D721Med (cell line): ENCODE results near the gene PLIN3.
A peak's percentile ranks its signal among the peaks of the same experiment; 100 is the strongest.
"Not testable (repeated sequence)": the region's sequence is repeated elsewhere in the genome, so short reads cannot be mapped to it uniquely, and the experiment has no call there.

Source experiments
- DNase-seq: peaks from one replicate; pipeline ENCODE4 v3.0.0; 2011; ENCODE audit warnings: low spot score; ENCODE audit not compliant: insufficient read length
- FAIRE-seq: peaks from 2 replicates; lab custom pipeline; 2011; peaks lifted over from hg19 to GRCh38; lab: Jason Lieb, UNC
- CTCF ChIP-seq: IDR thresholded peaks from 2 replicates; pipeline ENCODE4 v1.5.1; 2012; ENCODE audit warnings: mild to moderate bottlenecking, control low read depth; ENCODE audit not compliant: insufficient read depth; ENCODE audit errors: missing control alignments

Gene PLIN3

GRCh38 chr19:4831304-4831978 is 36.0 kb downstream of the PLIN3 start, which contains the start of gene TICAM1:
TICAM1 (minus strand) TSS chr19:4831712; CDS start chr19:4818377, 13,335 bp downstream.
- DNase-seq (peak; percentile 53), FAIRE-seq (no peak)
- no peak for TF ChIP-seq CTCF

DNA sequence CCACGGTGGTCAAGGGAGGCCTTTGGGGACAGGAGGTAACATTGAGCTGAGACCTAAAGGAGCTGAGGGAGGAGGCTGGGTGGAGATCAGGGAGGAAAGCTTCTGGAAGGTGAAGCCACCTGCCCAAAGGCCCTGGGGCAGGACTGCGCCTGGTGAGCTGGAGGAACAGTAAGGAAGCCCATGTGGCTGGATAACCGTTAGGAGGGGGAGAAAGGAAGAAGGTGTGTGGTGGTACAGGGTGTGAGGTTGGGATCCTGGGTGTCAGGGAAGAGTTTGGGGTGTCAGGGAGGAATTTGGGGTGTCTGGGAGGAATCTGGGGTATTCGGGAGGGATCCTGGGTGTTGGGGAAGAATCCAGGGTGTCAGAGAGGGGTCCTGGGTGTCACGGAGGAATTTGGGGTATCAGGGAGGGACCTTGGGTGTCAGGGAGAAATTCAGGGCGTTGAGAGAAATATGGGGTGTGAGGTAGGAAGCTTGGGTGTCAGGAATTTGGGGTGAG is 36.6 kb downstream of the PLIN3 start:
- no peak for DNase-seq
- FAIRE-seq = no peak
- TF ChIP-seq CTCF = no peak

- FAIRE-seq = no peak
- DNase-seq = no peak
- no peak for TF ChIP-seq CTCF
These were observed 37.1 kb downstream of the PLIN3 start for GRCh38 chr19:4830332-4830731.

DNA sequence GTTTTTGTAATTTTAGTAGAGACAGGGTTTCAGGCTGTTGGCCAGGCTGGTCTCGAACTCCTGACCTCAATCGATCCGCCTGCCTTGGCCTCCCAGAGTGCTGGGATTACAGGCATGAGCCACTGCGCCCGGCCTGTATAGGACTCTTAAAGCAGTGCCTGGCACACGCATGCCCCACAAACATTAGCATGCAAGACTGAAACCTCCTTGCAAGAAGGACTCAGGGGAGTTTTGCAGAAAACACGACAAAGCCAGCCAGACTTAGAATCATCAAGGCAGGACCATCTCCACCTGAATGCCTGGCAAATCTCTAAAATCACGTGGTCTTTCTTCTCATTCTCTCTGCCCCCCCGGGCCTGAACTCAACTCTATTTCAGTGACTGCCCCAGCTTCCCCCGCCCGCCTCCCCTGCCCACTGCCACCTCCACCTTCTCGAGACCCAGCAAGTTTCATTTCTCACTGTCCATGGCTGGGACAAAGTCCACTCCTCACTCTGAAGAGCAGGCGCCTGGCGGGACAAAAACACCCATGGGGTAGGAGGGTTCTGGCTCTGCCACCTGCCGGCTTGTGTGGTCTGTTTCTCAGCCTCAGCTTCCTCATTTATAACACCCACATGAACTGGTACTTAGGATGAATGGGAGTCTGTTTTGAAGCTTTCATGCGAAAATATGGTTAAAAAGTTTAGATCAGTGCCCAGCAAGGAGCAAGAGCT is 38.3 kb downstream of the PLIN3 start:
- FAIRE-seq (no peak), DNase-seq (no peak)
- no peak for TF ChIP-seq CTCF

DNA sequence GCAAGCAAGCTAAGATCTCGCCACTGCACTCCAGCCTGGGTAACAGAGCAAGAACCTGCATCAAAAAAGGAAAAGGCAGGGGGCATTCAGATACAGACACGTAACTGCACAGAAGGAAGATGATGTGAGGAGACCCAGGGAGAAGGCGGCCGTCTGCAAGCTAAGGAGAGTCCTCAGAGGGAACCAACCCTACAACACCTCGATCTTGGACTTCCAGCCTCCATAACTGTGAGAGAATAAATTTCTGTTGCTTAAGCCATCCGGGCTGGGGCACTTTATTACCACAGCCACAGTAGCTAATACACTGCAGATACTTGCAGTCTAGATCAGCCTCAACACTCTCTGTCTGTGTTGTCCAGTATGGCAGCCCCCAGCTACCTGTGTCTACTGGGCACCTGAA is 43.9 kb downstream of the PLIN3 start:
- TF ChIP-seq CTCF = no peak
- FAIRE-seq (no peak), DNase-seq (no peak)

- DNase-seq, FAIRE-seq: not testable (repeated sequence)
These were observed 45.1 kb downstream of the PLIN3 start for GRCh38 chr19:4822354-4822753.

DNA sequence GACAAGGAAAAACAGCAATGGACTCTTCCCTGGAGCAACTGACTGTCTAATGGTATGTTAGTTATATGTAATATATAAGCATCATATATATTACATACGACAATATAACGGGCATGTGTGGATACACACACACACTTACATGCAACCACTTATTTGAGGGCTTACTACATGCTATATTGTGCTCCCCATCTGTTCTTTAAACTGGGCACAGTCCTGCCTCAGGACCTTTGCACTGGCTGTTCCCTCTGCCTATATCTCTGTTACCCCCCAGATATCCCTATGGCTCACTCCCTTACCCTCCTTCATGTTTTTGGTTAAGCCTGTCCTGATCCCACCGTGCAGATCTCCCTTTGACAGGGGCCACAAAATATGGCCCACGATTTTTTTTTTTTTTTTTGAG is 46.2 kb downstream of the PLIN3 start:
- TF ChIP-seq CTCF = no peak
- DNase-seq (no peak), FAIRE-seq (no peak)
